HFFc6 (cell line): ENCODE measurements around the gene FOXC1. TPM values are rescaled to one million over a fixed set of nuclear protein-coding genes. Genes with fewer than 3 reads are reported as not detected.

ENCODE experiments used
- DNase-seq: peaks from one replicate; pipeline ENCODE4 v3.0.0-alpha.2; 2018
- H3K27ac Mint-ChIP-seq: 2 replicates; pipeline ENCODE4 v1.8.0; 2020; ENCODE audit warnings: mild to moderate bottlenecking, mixed read lengths
- H3K27me3 Mint-ChIP-seq: 2 replicates; pipeline ENCODE4 v1.8.0; 2021; ENCODE audit warnings: mild to moderate bottlenecking, moderate library complexity, mixed read lengths; ENCODE audit not compliant: insufficient read depth
- H3K36me3 Mint-ChIP-seq: 2 replicates; pipeline ENCODE4 v1.8.0; 2021; ENCODE audit warnings: low read depth, mixed read lengths
- H3K4me1 Mint-ChIP-seq: 2 replicates; pipeline ENCODE4 v1.8.0; 2020; ENCODE audit warnings: low read depth, mixed read lengths
- H3K4me3 Mint-ChIP-seq: 2 replicates; pipeline ENCODE4 v1.8.0; 2020; ENCODE audit warnings: mild to moderate bottlenecking, moderate library complexity, mixed read lengths
- H3K9me3 Mint-ChIP-seq: 2 replicates; pipeline ENCODE4 v1.8.0; 2020; ENCODE audit warnings: mild to moderate bottlenecking, mixed read lengths
- total RNA-seq, 6 experiments: library from RNA; stranded (reverse); fragmentation: NEBNext Ultra II Directional; extraction: Animal tissue kit (Norgen Biotek cat#: 25700); gene quantifications; 2 replicates in 1 of 6; 3 replicates in 5 of 6; pipeline ENCODE4 v1.2.3, GENCODE V29; 2021
- TF ChIP-seq, protein P1 (sequence below): fragments of 200-600 bp; sonication (generic); IDR thresholded peaks from 2 replicates; pipeline ENCODE4 v1.5.0; 2021; ENCODE audit warnings: antibody characterized with exemption, mild to moderate bottlenecking

FOXC1 gene
- total RNA-seq, 6 experiments from 2014 or later: 15.8 to 18.0 (median 16.9) TPM

DNA sequence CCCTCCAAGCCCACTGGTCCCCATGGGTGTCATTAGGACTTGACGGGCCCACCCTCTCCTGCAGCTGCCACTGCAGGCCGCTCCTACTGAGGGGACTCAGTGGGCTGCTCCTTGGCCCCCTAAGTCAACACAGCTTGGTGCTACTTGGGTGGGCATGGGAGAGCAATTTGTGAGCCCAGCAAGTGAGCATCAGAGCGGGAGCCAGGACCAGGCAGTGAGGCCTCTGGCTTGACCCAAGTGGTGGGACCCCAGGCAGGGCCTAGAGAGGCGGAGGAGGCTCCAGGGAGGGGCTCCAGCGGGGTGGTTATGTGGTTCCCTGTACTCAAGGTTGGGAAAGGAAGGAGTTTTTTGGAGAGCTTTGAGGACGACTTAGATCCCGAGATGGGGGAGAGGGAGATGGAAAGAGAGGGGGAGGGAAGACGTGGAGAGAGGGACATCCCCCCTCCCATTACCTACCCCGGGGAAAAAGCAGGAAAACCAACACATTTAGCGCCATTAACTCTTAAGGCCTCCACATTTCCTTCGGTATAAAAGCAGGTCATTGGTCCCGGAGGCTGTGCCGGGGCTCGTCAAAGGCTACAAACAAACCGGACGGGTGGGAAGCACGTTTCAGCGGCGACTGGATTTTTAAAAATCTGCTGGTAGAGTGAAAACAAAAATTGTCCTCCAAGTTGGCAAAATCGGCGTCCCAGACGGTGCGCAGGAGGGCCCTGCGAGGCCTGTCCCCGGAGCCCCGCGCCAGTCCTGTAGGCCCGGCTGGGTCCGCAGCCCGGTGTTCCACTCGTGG is 8.8 kb downstream of the FOXC1 start:
- no peak overlapping the region for H3K4me3 Mint-ChIP-seq

DNA sequence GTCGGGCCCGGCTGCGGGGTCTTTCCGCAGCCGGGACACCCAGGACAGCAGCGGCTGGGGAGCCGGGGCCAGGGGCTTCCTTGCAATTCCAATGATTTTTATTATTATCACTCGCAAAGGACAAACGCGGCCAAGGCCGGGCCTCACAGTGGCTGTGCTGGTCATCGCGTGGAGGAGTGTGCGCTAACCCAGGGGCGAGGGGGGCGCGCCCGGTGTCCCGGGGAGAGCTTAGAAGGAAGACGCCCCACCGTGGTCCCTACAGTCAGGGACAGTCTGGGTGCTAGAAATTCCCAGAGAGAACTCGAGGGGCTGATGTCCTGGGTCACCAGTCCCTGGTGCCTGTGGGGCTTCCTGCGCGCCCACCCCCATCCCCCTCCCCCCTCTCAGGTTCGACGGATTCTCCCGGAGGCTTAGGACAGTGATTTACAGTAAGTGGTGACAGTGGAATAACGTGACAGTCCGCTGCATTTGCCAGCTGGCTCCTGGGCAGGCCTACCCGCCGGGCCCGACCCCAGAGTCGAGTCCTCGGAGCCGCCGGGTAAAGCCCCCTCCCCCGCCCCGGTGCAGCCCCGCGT is 9.5 kb downstream of the FOXC1 start:
- H3K4me3 Mint-ChIP-seq: no peak overlapping the region
- H3K27me3 Mint-ChIP-seq: no peaks in the 10 kb centered on the region; the same call in 1 of the 2 replicates
- H3K36me3 Mint-ChIP-seq: no peaks in the 10 kb centered on the region
- TF ChIP-seq, protein P1, sequence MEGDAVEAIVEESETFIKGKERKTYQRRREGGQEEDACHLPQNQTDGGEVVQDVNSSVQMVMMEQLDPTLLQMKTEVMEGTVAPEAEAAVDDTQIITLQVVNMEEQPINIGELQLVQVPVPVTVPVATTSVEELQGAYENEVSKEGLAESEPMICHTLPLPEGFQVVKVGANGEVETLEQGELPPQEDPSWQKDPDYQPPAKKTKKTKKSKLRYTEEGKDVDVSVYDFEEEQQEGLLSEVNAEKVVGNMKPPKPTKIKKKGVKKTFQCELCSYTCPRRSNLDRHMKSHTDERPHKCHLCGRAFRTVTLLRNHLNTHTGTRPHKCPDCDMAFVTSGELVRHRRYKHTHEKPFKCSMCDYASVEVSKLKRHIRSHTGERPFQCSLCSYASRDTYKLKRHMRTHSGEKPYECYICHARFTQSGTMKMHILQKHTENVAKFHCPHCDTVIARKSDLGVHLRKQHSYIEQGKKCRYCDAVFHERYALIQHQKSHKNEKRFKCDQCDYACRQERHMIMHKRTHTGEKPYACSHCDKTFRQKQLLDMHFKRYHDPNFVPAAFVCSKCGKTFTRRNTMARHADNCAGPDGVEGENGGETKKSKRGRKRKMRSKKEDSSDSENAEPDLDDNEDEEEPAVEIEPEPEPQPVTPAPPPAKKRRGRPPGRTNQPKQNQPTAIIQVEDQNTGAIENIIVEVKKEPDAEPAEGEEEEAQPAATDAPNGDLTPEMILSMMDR: no peak
- no peak for DNase-seq
- no peak overlapping the region for H3K27ac Mint-ChIP-seq
- H3K9me3 Mint-ChIP-seq: no peaks in the 10 kb centered on the region
- no peaks in the 10 kb centered on the region; the same call in 1 of the 2 replicates for H3K4me1 Mint-ChIP-seq

More for the DNA sequence above, 8.8 kb downstream of the FOXC1 start:
- TF ChIP-seq, protein P1: no peak
- no peaks in the 10 kb centered on the region for H3K9me3 Mint-ChIP-seq
- peaks cover 2% of the 10 kb centered on the region for H3K4me1 Mint-ChIP-seq
- DNase-seq: no peak
- no peak overlapping the region for H3K27ac Mint-ChIP-seq
- H3K27me3 Mint-ChIP-seq: no peaks in the 10 kb centered on the region; the same call in 1 of the 2 replicates
- H3K36me3 Mint-ChIP-seq: peaks cover 3% of the 10 kb centered on the region; the same call in 1 of the 2 replicates

DNA sequence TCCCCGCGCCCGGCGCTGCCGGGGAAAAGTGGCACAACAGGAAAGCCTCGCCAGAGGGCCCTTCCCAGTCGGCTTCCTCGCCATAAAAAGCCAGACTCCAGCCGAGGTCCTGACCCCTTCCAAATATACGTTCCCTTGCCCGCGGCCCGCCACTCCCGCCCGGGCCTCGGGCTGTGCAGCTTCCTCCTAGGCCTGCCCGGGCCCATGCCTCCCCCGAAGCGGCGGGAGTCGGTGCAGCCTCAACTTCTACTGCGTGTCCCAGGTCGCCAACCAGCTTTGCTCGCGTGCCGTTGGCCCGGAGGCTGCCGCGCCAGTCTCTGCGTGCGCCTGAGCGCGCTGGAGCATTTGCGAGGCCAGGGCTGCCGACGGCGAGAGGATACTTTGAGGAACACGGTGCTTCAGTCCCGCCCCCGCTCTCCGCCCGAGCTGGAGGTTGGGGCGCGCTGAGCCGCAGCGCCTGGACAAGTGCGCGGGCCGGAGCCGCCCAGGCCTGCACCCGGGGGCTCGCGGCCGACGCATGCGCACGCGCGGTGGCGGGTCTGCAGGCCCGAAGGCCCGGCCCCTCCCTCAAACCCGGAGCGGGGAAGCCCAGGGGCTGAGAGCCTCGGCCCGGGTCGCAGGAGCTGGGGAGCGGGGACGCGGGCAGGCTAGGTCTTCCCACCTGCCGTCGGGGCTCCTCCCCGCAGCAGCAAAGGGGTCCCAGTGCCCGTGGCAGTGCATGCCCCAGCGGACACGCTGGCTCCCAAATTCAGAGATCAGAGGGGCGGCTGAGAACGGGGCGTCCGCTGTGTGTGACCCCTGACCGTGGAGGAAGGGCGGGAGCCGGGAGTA is 10.2 kb downstream of the FOXC1 start:
- Mint-ChIP-seq H3K36me3 (no peaks in the 10 kb centered on the region), H3K4me3 (no peak overlapping the region), H3K4me1 (no peaks in the 10 kb centered on the region; the same call in 1 of the 2 replicates), H3K27me3 (no peaks in the 10 kb centered on the region; the same call in 1 of the 2 replicates), H3K9me3 (no peaks in the 10 kb centered on the region), H3K27ac (no peak overlapping the region)
- TF ChIP-seq, protein P1: no peak
- DNase-seq: no peak

DNA sequence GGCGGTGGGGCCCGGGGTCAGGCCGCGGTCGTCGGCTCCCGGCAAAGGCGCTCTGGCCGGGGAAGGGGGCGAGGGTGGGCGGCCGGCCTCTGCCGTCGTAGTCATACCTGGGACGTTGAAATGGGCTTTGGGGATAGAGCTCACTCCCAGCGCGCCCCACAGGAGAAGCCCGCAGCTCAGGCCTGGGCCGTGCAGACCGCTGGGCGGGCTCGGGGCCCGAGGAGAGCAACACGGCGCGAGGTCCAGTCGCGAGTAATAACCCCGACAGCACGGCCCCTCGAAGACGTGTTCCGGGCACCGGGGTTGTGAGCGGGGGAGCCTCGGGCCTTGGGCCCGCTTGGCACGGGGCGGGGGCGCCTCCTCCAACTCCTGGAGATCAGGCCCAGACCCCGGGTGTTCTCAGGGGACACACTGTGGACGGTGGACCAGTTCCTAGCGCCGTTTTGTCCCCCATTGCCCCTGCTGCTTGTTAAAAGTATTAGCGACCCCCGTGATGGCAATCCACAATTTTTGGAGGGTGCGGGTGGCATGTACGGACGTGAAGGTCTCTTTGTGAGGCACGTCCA is 10.9 kb downstream of the FOXC1 start:
- no peaks in the 10 kb centered on the region; the same call in 1 of the 2 replicates for H3K36me3 Mint-ChIP-seq
- no peak for DNase-seq
- no peak overlapping the region for H3K27ac Mint-ChIP-seq
- H3K27me3 Mint-ChIP-seq: no peaks in the 10 kb centered on the region; the same call in 1 of the 2 replicates
- TF ChIP-seq, protein P1: no peak
- H3K4me1 Mint-ChIP-seq: peaks cover 6% of the 10 kb centered on the region
- H3K9me3 Mint-ChIP-seq: no peaks in the 10 kb centered on the region
- H3K4me3 Mint-ChIP-seq: no peak overlapping the region

DNA sequence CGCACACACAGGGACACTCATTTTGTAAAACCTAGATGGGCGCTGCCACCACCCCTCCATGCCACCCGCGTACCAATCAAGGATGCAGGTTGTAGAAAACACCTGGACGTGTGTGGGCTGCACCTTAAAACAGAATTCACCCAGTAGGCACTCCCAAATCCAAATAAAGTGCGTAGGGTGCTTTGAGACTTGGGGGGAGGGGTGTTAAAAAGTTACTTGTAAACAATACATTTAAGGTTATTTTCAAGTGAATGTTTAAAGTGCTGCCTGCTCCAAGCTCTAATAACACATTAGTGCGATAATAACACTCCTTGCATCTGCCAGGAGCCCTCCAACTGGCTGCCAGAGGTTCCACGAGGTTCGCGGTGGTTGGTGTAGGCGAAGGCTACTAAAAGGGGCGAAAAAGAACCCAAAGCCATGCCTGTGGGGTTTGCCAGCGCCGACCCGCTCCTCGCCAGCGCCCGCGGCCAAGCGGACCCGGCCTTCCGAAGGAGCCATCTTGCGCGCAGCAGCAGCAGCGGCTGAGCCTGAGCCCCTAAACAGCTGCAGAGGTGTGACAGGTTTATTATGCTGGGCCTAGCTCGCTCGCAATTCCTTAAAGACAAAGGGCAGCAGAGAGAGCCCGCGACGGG is 11.5 kb downstream of the FOXC1 start:
- TF ChIP-seq, protein P1: no peak
- H3K4me3 Mint-ChIP-seq: no peak overlapping the region
- no peaks in the 10 kb centered on the region; the same call in 1 of the 2 replicates for H3K27me3 Mint-ChIP-seq
- no peak for DNase-seq
- no peaks in the 10 kb centered on the region for H3K9me3 Mint-ChIP-seq
- H3K4me1 Mint-ChIP-seq: peaks cover 8% of the 10 kb centered on the region
- H3K27ac Mint-ChIP-seq: no peak overlapping the region
- no peaks in the 10 kb centered on the region; the same call in 1 of the 2 replicates for H3K36me3 Mint-ChIP-seq
